Subcutaneous abdominal adipose tissue (tissue), 5 donors: ENCODE measurements around the gene USP36.

Experiments
- H3K27ac ChIP-seq: one replicate; pipeline ENCODE4 v1.7.0; 2013; ENCODE audit warnings: low read depth, mild to moderate bottlenecking, inconsistent platforms, low read length, moderate library complexity
- H3K27me3 ChIP-seq, 5 donors: one replicate each; pipeline ENCODE4 v1.7.0; 2013; ENCODE audit warnings: low read length in 5 of 5, inconsistent platforms in 1 of 5; ENCODE audit not compliant: control insufficient read depth in 5 of 5, insufficient read depth in 4 of 5
- H3K36me3 ChIP-seq, 5 donors: one replicate each; pipeline ENCODE4 v1.7.0; 2013; ENCODE audit warnings: low read length in 5 of 5; ENCODE audit not compliant: control insufficient read depth in 5 of 5, insufficient read depth in 5 of 5
- H3K4me1 ChIP-seq, 5 donors: one replicate each; pipeline ENCODE4 v1.7.0; 2013; ENCODE audit warnings: low read length in 5 of 5, mild to moderate bottlenecking in 3 of 5, moderate library complexity in 1 of 5; ENCODE audit not compliant: control insufficient read depth in 5 of 5, insufficient read depth in 5 of 5
- H3K4me3 ChIP-seq, 5 donors: one replicate each; pipeline ENCODE4 v1.7.0; 2013; ENCODE audit warnings: low read length in 5 of 5, low read depth in 1 of 5
- H3K9ac ChIP-seq, 5 donors: one replicate each; pipeline ENCODE4 v1.7.0; 2013; ENCODE audit warnings: low read length in 5 of 5, mild to moderate bottlenecking in 4 of 5, moderate library complexity in 3 of 5
- H3K9me3 ChIP-seq, 5 donors: one replicate each; pipeline ENCODE4 v1.7.0; 2013; ENCODE audit warnings: low read length in 5 of 5; ENCODE audit not compliant: control insufficient read depth in 5 of 5
- donor health status: healthy.
- donor health status: healthy.
- donor health status: healthy.
- donor health status: healthy.
- donor health status: healthy.

USP36 gene

GRCh38 chr17:78748048-78748729, 92.4 kb downstream of the USP36 start:
- Histone ChIP-seq H3K4me3 (no peak overlapping the region), H3K9me3 (no peaks in the 10 kb centered on the region), H3K36me3 (peaks cover 0 to 3% (median 0%) of the 10 kb centered on the region in 5 donors), H3K9ac (peak overlapping the region in 3 of 5 donors; percentile 2 to 45 (median 23)), H3K27me3 (no peaks in the 10 kb centered on the region), H3K4me1 (peaks cover 0 to 55% (median 45%) of the 10 kb centered on the region in 5 donors), H3K27ac (peak overlapping the region; percentile 73)

GRCh38 chr17:78747488-78747887, 93.1 kb downstream of the USP36 start:
- H3K36me3 ChIP-seq = peaks cover 0 to 3% (median 0%) of the 10 kb centered on the region in 5 donors
- H3K27me3 ChIP-seq = no peaks in the 10 kb centered on the region
- peaks cover 0 to 53% (median 52%) of the 10 kb centered on the region in 5 donors for H3K4me1 ChIP-seq
- H3K9me3 ChIP-seq = no peaks in the 10 kb centered on the region
- peak overlapping the region; percentile 14 for H3K27ac ChIP-seq
- no peak overlapping the region for H3K4me3 ChIP-seq
- peak overlapping the region in 1 of 5 donors; percentile 2 for H3K9ac ChIP-seq

DNA sequence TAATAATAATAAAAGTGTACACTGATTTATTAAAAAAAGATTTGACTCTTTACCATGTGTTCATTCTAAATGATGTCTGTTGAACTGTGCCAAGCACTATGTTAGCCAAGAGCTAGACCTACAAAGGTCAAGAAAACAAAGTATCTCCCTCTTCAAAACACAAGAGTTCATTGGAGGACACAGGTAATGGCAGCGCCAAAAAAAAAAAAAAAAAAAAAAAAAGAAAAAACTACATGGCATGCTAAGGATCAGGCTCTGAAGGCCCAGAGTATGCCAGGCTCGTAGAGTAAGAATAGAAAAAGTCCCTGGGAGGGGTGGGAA, 93.7 kb downstream of the USP36 start:
- H3K9me3 ChIP-seq = no peaks in the 10 kb centered on the region
- H3K36me3 ChIP-seq = peaks cover 0 to 3% (median 0%) of the 10 kb centered on the region in 5 donors
- no peak overlapping the region for H3K4me3 ChIP-seq
- no peaks in the 10 kb centered on the region for H3K27me3 ChIP-seq
- H3K27ac ChIP-seq = peak overlapping the region; percentile 14
- peaks cover 0 to 56% (median 52%) of the 10 kb centered on the region in 5 donors for H3K4me1 ChIP-seq
- H3K9ac ChIP-seq = no peak overlapping the region

DNA sequence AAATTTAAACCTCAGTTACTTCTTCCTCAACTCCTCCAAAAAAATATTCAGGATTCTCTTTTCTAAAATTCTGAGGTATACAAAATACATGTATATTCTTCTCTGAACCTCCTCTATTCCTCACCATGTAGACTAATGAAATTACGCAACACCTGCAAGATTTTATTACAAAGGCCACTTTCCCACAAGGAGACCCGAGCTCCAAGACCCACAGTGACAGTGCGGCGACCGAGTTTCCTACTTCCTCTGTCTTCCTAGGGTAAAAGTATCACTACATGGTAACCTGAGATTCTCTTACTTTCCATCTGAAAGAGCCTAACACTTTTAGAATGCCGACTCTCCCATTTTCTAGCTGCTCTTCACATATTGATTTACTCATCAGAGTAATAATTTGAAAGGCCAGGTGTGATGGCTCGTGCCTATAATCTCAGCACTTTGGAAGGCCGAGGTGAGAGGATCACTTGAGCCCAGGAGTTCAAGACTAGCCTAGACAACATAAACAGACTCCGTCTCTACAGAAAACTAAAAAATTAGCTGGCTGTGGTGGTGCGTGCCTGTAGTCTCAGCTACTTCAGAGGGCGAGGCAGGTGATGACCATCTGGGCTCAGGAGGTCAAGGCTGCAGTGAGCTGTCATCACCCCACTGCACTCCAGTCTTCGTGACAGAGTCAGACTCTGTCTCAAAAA, 94.2 kb downstream of the USP36 start:
- H3K27ac ChIP-seq = no peak overlapping the region
- peaks cover 0 to 61% (median 52%) of the 10 kb centered on the region in 5 donors for H3K4me1 ChIP-seq
- H3K4me3 ChIP-seq = no peak overlapping the region
- H3K9me3 ChIP-seq = no peaks in the 10 kb centered on the region
- no peak overlapping the region for H3K9ac ChIP-seq
- H3K36me3 ChIP-seq = peaks cover 0 to 3% (median 0%) of the 10 kb centered on the region in 5 donors
- no peaks in the 10 kb centered on the region for H3K27me3 ChIP-seq
